NCI-H2227 (cell line): ENCODE results near the gene ZNF512B.
A peak's percentile ranks its signal among the peaks of the same experiment; 100 is the strongest.
"Not testable (repeated sequence)": the region's sequence is repeated elsewhere in the genome, so short reads cannot be mapped to it uniquely, and the experiment has no call there.

Experiments
- DNase-seq: peaks from one replicate; lab custom pipeline; 2025; ENCODE audit not compliant: unreplicated experiment; lab: John Stamatoyannopoulos, UW

The ZNF512B gene

DNA sequence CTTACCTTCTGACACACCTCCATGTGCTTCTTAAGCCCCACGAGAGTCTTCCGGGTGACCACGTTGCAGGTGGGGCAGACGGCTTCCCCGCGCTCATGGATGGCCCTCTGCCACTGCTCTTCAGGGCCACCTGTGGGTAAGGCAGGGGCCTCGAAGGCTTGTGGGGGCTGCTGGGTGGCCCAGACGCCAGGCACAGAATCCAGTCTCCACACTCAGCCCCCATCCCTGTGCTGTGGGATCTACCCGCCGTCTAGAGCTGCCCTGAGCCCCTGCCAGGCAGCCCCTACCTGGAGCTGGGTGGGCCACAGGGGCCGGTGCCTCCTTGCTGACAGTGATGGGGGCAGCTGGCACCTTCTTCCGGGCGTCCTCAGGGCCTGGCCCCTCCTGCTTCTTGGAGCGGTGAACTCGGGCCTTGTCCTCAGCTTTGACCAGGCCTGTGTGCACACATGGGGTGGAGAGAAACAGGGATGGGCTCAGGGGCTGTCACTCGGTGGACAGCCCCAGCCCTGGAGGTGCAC is 5.9 kb downstream of the ZNF512B start:
- DNase-seq = no peak

DNA sequence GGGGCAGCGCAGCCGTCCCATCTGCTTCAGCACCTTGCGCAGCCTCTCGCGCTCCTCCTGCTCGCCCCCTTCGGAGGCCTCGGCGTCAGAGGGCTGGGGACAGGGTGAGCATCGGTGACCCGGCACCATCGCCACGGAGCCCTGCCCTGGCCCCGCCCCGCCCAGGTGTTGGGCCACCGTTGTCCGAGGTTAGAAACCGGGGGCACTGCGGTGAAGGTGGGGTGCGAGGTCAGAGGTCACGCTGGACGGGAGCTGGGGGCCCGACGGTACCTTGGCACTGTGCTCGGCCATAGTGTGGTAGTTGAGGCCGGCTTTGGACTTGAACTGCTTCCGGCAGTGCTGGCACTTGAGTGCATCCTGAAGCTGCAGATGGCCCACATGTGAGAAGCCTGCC is 6.4 kb downstream of the ZNF512B start:
- no peak for DNase-seq

DNA sequence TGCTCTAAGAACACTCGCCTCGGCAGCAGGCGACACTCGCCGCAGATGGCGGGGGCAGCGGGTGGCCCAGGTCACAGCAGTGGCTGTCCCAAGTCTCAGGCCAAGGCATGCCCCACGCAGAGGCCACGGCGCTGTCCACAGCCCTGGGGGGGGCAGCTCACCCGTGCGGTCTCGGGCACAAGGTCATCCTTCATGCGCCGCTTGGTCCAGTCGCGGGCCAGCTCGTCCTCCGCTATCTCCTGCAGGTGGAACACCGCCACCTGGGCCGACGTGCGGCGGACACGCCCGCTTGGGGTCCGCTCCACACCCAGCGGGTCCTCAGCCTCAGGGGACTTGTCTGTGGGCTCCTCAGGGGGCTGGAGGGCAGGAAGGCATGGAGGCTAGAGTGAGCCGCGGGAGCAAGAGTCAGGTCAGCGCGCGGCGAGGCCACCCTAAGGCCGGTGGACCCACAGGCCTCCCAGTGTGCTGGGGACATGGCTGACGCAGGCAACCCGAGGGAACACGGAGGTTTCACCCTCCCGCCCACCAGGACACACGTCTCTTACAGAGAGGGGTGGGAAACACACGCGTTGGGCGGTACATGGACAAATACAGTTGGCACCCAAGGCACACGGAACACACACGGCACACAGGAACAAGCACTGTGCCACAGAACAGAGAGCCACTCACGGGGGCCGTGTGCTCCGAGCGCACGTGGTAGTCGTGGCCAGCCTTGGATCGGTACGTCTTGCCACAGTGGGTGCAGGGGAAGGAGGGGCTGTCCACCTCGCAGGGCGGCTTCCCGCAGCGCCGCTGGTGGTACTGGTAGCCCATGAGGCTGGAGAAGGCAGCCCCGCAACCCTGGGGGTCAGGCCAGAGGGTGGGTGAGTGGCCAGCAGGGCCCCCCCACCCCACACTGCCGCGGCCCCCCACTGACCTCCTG is 7.0 kb downstream of the ZNF512B start:
- no peak for DNase-seq

DNA sequence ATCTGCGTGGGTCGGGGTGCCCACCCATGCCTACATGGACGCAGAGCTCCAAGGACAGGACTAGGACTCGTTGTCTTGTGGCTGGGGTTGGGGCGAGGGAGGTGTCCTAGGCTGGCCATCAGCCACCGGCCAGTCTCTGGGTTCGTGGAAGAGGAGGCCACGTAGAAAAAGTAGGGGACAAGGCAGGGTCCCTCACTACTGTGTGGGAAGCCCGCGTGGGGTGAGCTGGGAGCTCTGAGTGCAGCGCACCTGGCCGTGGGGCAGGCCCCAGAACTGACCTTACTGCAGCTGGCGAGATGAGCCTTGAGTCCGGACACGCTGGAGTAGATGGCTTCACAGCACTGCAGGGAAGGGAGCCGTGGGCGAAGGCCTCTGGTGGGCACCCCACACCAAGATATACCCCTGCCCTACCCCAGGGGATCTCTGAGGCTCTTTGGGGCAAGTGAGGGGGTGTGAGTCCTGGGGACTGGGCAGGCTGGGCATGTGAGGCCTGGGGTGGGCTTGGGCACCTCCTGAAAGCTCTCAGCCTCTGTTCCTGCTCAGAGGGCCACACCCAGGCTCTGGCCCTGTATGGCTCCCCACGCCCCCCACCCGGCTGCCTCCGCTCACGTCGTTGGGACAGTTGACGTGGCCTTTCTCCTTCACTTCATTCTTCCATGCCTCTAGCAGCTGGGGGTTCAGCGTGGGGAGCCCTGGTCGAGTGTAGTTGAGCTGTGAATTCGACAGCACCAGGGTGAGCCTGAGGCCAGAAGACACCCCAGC is 7.9 kb downstream of the ZNF512B start:
- DNase-seq = no peak

DNA sequence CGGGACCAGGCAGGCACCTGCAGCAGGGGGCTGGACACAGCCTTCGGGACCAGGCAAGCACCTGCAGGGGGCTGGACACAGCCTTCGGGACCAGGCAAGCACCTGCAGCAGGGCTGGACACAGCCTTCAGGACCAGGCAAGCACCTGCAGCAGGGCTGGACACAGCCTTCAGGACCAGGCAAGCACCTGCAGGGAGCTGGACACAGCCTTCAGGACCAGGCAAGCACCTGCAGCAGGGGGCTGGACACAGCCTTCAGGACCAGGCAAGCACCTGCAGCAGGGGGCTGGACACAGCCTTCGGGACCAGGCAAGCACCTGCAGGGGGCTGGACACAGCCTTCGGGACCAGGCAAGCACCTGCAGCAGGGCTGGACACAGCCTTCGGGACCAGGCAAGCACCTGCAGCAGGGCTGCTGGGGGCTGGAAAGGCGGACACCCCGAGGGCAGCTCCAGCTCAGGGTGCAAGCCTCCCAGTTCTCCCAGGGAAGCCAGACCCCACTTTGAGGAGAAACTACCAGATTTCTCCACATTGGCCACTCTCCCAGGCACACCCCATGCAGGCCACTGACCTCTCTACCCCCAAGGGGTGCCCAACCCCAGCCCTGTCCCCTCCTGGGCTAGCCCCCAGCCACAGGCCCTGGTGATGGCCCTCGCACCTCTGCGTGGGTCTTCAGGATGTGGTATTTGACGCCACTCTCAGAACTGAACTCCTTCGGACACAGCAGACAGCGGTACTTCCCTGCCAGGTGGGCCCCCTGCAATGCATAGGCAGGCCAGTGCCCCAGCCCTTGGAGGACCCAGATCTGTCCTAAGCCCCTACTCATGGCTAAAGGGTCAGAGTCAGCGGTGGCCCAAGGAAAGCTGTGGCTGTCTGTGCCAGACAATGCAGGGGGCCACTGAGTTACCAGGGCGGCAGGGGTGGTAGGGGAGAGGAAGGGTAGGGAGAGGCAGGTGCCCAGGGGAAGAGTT is 8.8 kb downstream of the ZNF512B start:
- not testable (repeated sequence) for DNase-seq

DNA sequence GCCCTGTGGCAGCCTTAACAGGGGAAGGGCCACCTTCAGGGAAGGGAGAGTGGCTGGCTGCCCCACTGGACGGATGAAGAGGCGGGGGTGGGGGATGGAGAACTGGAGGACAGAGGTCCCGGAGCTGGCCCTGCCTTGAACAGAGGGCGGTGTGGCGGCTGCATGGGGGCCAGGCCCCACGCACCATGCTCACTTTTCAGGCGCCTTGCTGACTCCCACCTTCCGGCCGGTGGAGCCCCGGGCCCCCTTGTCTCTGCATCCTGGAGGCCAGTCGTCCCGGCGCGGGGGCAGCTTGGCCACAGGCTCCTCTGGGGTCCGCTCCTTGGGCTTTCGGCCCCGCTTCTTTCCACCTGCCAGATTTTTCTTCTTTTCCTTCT is 10.0 kb downstream of the ZNF512B start:
- no peak for DNase-seq

DNA sequence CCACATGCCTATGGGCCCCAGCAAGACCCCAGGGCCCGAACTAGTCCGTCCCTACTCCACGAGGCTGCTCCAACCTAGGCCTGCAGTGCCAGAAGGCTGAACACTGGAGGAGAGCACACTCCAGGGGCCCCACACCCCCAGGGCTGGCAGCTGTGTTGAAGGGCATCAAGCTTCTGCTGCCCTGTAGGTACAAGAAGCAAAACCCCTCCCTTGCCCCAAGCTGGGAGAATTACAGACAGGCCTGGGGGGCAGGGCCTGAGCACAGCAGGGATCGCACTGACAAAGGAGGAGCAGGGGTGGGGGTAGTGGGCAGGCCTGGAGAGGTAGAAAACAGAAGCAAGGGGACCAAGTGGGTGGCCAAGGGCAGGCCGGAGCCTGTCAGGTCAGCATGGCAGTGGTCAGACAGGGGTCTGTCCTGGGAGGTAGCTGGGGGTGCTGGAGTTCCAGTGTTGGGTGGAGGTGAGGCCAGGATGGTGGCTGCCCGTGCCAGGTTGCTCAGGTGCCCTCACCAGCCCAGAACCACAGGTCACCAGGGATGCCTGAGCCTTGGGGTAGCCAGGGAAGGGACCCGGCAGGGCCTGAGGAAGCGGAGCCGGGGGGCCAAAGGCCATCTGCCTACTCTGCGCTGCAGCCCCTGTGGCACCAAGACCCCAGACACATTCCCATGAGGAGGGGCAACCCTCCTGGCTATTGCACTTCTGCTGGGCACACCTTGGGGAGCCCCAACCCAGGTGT is 10.6 kb downstream of the ZNF512B start:
- DNase-seq = no peak

DNA sequence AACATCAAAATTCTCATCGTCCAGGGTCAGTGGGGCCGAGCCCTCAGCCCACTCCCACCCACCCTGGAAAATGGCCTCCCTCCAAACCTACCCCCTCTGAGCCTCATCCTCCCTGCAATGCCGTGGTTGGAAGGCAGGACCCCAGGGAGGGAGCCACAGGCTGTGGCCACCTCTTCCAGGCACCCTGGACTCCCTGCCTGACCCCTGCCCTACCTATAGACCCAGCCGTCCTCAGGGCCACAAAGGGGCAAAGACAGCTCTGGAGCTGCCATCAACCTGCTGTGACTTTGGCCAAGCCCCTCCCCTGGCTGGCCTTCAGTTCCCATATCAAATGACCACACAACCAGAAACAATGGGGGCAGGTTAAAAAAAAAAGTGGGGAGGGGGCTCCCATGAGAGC is 11.3 kb downstream of the ZNF512B start:
- DNase-seq = no peak

DNA sequence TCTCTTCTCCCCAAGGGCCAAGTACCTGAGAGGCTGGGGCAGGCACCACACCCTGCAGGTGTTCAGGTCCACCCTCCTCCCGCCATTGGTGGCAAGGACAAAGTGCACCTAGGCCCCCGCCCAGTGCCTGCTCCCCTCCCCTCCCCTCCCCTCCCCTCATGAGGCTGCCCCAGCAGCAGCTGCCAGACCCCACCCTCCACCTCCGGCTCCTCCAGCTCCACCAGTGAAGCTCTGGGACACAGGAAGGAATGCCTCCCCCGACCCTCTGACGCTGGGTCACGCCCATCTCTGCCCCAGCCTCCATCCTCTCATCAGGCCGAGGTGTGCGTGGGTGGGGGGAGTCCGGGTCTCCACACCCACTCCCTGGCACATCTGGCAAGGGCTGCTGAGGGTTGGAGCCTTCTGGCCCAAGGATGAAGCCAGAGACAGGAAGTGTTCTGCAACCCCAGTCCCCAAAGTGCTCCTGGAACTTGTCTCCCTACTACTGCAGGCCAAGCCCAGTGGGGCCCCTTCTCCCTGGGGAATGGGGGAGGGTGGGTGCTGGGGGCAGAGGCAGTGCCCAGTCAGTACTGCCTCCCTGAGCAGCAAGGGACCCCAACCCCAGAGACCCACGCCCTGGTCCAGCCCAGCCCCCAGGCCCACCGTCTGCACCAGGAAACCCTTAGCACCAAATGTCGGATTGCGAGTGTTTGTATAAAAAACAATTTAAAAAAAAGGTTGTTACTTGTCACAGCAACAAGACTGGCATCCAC is 11.9 kb downstream of the ZNF512B start:
- peak; percentile 49 for DNase-seq

DNA sequence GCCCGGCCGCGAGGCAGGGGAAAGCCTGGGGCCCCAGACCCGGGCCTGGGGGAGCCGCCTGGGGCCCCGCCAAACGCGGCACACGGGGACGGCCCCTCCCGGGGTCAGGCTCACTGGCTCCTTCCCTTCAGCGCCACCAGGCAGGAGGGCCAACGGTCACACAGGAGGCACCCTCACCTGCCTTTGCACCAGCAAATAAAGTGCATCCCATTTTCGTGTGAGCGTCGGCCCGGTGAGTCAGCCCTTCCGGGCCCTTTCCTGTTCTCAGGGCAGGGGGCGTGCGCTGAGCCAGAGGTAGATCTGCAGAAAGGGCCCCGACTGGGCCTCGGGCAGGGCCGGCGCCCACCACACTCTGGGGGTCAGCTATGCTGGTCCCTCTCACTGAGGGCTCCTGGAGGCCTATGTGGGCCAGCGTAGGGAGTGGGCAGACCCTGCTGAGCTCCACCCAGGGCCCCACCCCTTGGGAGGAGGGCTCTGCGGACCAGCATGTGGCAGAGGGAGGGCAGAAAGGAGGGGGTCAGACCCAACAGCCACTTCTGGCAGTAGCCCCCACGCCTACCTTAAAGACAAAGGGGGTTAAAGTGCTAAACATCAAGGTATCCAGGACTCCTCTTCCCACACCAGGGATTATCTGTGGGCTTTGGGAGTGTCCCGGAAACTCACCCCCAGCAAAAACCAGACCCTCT is 12.6 kb downstream of the ZNF512B start:
- DNase-seq = peak; percentile 86

DNA sequence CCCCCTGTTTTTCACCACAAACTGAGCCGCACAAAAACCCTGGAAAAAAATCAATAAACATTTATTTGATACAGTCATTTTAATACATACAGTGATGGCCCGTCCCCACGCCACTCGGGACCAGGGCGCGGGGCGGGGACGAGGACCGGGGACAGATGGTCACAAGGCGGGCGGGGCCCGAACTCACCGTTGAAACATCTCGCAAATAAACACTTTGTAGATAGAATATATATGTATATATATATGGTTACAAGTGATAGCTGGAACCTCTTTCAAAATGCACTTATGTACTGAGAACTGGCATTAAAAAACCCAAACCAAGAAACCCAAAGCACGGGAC is 13.1 kb downstream of the ZNF512B start:
- DNase-seq = no peak

DNA sequence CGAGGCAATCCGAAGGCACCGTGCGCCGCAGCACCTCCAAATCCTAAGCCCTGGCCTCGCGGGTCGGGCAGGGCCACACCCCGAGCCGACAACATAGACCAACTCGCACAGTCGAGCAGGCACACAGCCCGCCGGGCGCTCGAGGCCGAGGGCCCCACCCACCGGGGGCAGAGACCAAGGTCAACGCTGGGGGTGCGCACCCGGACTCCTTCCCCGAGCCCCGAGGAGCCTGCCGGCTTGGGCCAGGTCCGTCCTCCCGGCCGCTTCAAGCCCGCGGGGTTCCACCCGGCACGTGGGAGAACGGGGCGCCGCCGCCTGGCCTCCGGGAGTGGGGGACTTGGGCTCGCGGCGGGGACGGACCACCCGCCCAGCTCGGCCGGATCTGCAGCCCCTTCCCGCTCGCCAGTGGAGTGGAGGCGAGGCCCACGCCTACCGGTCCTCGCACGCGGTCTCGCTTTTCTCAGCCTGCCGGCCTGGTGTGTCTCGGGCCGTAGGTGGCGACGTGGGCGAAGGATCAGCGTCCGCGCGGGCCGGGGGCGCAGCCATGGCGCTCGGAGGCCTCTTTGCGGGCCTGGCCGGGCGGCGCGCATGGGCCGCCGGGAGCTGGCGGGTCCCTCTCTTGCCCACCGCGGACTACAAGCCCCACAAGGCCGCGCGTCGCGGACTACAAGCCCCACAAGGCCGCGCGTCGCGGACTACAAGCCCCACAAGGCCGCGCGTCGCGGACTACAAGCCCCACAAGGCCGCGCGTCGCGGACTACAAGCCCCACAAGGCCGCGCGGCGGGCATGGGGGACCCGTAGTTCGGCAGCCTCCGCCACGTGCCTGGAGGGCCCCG is 13.7 kb downstream of the ZNF512B start, which contains the start of gene UCKL1:
TSS of gene UCKL1 (minus strand) at position 590 of the 837 bp plus-strand sequence. CDS start at position 546, 44 bp downstream.
- DNase-seq = peak; percentile 97

DNA sequence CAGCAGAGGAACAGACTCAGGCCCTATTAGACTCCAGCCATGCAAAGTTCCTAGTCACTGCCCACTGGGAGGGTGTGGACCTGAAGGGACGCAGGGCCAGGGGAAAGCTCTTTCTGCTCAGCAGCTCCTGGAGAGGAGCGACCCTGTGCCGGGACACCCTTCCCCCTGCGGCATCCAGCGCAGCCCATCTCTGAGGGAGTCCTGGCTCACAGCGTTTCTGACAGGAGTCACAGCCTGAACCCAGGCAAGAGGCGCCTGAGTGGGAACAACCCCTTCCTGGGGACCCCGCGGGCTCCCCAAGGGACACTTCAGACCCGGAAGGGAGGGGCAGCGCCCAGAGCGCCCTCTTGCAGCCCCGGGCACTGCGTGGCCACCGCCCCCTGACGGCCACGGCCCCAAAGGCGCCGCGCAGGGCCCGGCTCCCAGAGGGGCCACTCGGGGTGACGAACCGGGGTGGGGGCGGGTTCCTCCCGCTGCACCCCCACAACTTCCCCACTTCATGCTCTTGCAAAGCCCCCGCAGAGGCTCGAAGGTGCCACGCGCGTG is 14.4 kb downstream of the ZNF512B start:
- peak; percentile 58 for DNase-seq

DNA sequence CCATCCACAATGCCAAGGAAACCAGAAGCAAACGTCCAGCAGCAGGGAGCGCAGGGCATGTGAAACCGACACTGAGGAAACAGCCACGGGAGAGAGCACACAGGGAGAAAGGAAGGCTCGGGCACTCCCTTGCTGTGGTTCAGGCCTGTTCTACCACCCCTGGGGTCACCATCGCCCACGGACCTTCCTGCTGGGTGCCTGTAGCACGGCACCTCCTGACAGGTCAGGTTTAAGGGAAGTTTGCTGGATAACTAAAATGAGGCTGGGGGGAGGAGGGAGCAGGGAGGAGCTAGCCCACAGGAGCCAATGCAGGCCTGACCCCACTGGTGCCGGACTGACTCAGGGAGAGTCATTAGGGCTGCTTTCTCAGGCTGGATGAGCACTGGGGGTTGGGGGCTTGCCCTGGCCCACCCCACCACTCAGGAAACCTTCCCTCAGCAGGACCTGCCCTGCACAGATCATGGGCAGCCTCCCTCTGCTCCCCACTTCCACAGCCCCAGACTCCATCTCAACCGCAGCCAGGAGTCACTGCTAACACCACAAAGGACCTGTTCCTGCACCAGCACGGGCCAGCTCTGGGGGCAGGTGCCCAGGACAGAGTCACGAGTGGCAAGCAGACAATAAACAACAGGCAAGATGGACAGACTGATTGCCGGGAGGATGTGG is 15.8 kb downstream of the ZNF512B start:
- no peak for DNase-seq

DNA sequence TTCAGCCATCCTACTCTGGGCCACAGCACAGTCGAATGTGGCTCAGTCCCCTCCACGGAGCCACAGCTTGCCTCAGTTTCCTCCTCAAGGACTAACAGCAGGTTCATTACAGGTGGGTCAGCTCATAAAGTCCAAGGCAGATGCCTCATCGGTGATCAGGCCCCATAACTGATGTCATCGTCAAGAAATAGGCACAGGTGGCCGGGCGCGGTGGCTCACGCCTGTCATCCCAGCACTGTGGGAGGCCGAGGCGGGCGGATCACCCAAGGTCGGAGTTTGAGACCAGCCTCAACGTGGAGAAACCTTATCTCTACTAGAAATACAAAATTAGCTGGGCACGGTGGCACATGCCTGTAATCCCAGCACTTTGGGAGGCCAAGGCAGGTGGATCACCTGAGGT is 17.0 kb downstream of the ZNF512B start:
- DNase-seq = no peak

DNA sequence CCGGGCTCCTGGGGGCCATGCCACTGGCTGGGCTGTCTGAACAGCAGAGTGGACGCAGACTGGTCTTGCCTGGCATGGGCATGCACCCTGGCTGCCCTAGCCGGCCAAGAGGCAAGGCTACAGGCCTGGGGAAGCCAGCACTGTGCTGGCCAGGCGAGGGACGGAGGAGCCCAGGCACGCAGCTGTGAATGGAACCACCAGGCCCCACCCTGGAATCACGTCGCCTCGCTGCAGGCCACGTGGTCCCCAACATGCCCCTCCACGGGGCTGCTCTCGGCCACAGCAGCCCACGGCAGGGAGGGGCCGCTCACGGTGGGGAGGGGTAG is 17.6 kb downstream of the ZNF512B start:
- DNase-seq = no peak
